Naive B cell (primary cell): ENCODE data around the gene CASP3. TPM values are rescaled to one million over a fixed set of nuclear protein-coding genes. Genes with fewer than 3 reads are reported as not detected.

ENCODE experiments used
- ATAC-seq, 2 donors: fragments of 150-1000 bp; cut with Tn5 transposase; 2 replicates each; pipeline ENCODE4 v1.10.0; 2021; ENCODE audit warnings: low read depth in 2 of 2, mild to moderate bottlenecking in 2 of 2, moderate library complexity in 2 of 2
- DNase-seq: peaks from one replicate; pipeline ENCODE4 v3.0.0; 2022
- H3K27ac Mint-ChIP-seq, 6 donors: one replicate each; pipeline ENCODE4 v1.8.0; 2020 to 2022; ENCODE audit warnings: mild to moderate bottlenecking in 6 of 6, mixed read lengths in 6 of 6, moderate library complexity in 5 of 6, inconsistent platforms in 2 of 6
- H3K27me3 Mint-ChIP-seq, 3 donors: one replicate each; pipeline ENCODE4 v1.8.0; 2021 to 2022; ENCODE audit warnings: mixed read lengths in 3 of 3, mild to moderate bottlenecking in 1 of 3
- H3K36me3 Mint-ChIP-seq, 2 donors: one replicate each; pipeline ENCODE4 v1.8.0; 2020 to 2022; ENCODE audit warnings: mixed read lengths in 2 of 2, inconsistent platforms in 1 of 2, mild to moderate bottlenecking in 1 of 2
- H3K4me1 Mint-ChIP-seq, 3 donors: one replicate each; pipeline ENCODE4 v1.8.0; 2020 to 2022; ENCODE audit warnings: mixed read lengths in 3 of 3, inconsistent platforms in 1 of 3, mild to moderate bottlenecking in 1 of 3, moderate library complexity in 1 of 3
- H3K4me3 Mint-ChIP-seq, 8 donors: one replicate each; pipeline ENCODE4 v1.8.0; 2020 to 2022; ENCODE audit warnings: mild to moderate bottlenecking in 8 of 8, mixed read lengths in 8 of 8, moderate library complexity in 8 of 8, inconsistent platforms in 2 of 8
- H3K9me3 Mint-ChIP-seq, 7 donors: one replicate each; pipeline ENCODE4 v1.8.0; 2020 to 2022; ENCODE audit warnings: mixed read lengths in 7 of 7, mild to moderate bottlenecking in 5 of 7, inconsistent platforms in 2 of 7, moderate library complexity in 1 of 7
- polyA plus RNA-seq, 6 donors: library from polyadenylated mRNA; unstranded; fragments of 300-500 nt; fragmentation: Illumina TruSeq; gene quantifications; one replicate each; pipeline ENCODE4 v1.2.3, GENCODE V29; 2021; ENCODE audit warnings: low read depth in 6 of 6

Gene CASP3
- 1 to 10 TPM; 3.4 to 5.9 (median 4.3) TPM for polyA plus RNA-seq

DNA sequence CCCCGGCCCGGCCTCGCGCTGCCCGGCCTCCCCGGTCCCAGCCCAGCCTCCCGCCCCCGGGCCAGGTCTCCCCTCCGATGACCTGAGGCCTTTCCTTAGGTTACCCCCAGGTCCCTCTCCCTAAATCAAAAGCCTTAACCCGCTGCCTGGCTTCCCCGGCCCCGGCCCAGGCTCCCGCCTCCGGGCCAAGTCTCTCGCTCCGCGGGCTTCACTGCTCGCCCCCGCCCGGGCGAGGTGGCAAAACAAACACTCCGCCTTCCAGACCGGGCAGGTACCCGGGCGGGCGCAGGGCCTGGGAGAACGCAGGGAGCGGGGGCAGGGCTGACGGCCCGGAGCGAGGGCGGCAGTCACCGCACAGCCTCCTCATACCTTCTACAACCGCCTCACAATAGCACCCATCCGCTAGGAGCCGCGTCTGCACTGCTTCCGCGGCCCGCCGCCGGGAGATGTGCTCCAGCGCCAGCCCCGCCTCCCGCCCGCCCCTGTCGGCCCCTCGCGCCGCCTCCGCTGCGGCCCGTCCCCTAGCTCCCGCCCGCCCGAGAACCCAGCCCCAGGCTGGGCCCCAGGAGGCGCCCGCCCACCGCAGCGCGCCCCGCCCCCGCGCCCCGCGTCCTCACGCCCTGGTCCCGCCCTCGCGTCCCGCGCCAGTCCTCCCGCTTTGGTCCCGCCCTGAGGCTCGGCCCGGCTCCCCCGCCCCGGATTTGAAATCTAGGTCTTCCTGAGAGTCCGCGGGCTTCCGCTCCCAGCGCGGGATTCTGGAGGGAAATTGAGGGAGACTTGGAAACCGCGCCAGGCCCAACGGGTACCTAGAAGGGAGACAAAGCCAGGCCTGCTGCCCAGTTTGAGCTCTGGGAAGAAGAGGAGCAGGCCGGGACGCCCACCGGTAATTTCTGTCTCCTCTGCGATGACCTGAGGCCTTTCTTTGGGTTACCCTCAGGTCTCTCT is at the start of gene CASP3, which contains the start of gene PRIMPOL:
CASP3 (minus strand) TSS at position 422 of the 945 bp plus-strand sequence. CDS start 10,994 bp downstream, outside the sequence.
PRIMPOL (plus strand) TSS at position 713 of the 945 bp plus-strand sequence. CDS start 7,403 bp downstream, outside the sequence.
- peak; percentile 94 for DNase-seq
- Mint-ChIP-seq H3K4me3 (peak within 1 kb of the TSS; percentile 85 to 99 (median 96)), H3K36me3 (no peaks in the 10 kb centered on the region), H3K4me1 (peaks cover 40 to 53% (median 45%) of the 10 kb centered on the region in 3 donors), H3K9me3 (no peaks in the 10 kb centered on the region), H3K27ac (peak within 1 kb of the TSS; percentile 91 to 99 (median 96)), H3K27me3 (no peaks in the 10 kb centered on the region)
- ATAC-seq, result peak; percentile 85 to 87

DNA sequence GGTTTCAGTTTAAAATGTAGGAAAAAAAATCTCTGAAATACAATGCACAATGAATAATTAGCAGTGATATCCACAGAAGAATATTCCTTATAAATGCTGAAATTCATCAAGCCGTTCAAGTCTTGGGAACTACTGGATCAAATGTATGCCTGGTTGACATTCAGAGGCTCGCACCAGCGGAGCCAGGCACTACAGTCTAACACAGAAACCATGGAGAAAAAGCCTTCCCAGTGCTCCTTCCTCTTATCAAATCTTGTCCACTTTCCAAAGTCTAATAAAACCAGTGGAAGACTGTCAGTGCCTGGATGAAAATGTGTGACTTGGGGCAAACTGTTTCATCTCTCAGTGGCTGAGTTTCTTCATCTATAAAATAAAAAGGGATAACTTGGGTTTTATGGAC is 48.7 kb upstream of the CASP3 start:
- ATAC-seq (no peak), DNase-seq (no peak)
- Mint-ChIP-seq H3K4me1 (no peaks in the 10 kb centered on the region), H3K9me3 (no peaks in the 10 kb centered on the region), H3K4me3 (no peak overlapping the region), H3K36me3 (peaks cover 9 to 14% of the 10 kb centered on the region in 2 donors), H3K27me3 (no peaks in the 10 kb centered on the region), H3K27ac (peak overlapping the region in 1 of 6 donors; percentile 24)

DNA sequence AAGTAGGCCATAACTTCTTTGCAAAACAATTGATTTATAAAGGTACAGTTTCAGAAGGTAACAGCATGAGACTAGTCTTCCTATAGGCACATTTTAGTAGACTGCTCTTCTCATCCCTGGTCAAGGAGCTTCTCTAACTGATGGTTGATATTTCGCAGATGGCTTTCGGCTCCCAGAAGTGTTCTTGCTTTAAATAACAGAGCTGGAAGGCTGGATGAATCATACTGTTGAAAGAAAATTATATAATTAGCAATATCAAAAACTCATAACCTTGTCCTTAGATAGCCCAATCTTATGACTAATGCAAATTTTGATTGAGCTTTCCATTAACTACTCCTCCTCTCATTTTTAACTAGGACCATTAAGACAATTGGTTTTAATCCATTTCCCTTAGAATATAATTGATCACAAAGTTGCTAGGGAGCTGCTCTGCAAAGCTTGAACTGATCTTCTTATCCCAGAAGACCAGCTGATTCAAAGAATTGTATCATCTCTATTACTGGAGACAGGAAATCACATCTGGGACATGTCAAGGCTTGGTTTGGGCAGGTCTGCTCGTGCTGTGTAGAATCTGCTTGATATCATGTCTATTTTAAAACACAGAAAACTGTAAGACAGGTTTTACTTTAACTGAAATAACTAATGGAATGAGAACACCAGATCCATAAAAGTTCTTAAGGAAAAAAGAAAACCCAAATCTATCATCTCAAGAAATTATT is 46.1 kb upstream of the CASP3 start:
- ATAC-seq (no peak), DNase-seq (no peak)
- Mint-ChIP-seq H3K27me3 (no peaks in the 10 kb centered on the region), H3K4me3 (no peak overlapping the region), H3K4me1 (no peaks in the 10 kb centered on the region), H3K9me3 (no peaks in the 10 kb centered on the region), H3K36me3 (peaks cover 9 to 22% of the 10 kb centered on the region in 2 donors), H3K27ac (peak overlapping the region in 1 of 6 donors; percentile 30)

DNA sequence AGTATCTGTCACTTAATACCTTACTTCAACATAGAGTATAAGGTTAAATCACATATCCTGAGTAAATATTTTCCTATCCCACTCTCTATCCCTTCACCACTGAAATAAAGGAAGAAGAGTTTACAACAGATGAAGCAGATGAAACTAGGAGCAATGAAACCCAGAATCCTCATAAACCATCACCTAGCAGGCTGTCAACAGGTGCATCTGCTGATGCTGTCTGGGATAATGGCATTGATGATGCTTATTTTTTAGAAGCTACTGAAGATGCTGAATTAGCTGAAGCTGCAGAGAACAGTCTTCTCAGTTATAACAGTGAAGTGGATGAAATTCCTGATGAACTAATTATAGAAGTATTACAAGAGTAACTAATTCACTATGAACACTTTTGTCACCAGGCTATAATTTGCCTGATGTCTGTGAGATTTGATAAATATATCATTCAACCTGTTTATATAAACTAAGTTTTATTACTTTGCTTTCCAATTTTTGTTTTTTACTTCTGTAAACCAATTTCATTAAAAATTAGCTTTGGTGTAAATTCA is 45.2 kb upstream of the CASP3 start:
- Mint-ChIP-seq H3K27ac (no peak overlapping the region), H3K9me3 (no peaks in the 10 kb centered on the region), H3K4me1 (no peaks in the 10 kb centered on the region), H3K27me3 (no peaks in the 10 kb centered on the region), H3K4me3 (no peak overlapping the region), H3K36me3 (peaks cover 9 to 22% of the 10 kb centered on the region in 2 donors)
- no peak for ATAC-seq
- no peak for DNase-seq

DNA sequence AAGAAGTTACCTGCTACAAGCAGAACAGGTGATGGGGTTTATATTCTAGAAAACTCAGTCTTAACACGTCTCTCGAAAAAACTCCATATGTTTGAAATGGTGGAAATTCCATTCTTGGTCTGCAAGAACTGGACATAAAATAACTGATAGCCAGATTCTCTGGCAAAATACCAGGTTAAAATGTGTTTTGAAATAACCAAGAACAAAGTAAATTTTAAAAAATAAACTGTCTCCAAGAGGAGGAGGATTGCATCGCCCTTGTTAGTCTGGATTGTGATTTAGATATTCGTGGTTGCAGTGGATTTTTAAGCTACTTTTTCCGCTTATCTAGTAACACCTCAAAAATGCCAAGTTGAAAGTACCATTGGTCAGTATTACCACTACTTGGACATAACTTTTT is 43.8 kb upstream of the CASP3 start:
- no peaks in the 10 kb centered on the region for H3K9me3 Mint-ChIP-seq
- ATAC-seq (no peak), DNase-seq (no peak)
- no peaks in the 10 kb centered on the region for H3K27me3 Mint-ChIP-seq
- H3K4me1 Mint-ChIP-seq, result no peaks in the 10 kb centered on the region
- H3K36me3 Mint-ChIP-seq, result peaks cover 9 to 22% of the 10 kb centered on the region in 2 donors
- H3K4me3 Mint-ChIP-seq, result no peak overlapping the region
- no peak overlapping the region for H3K27ac Mint-ChIP-seq

DNA sequence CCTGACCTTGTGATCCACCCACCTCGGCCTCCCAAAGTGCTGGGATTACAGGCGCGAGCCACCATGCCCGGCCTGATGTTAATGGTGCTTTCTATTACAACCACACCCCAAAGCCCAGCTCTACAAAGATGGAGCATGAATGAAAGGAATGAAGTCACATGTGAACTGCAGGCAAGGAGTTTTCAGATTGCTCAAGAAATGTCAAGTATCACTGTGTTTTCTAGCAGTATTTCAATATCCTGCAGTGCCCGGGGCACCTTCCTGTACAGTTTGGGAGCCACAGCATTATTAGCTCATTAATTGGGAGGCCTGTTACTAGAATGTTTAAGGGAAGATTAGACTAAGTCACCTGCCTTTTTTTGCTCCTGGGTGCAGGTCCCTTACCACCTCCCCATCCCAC is 40.4 kb upstream of the CASP3 start:
- Mint-ChIP-seq H3K36me3 (peaks cover 9 to 35% of the 10 kb centered on the region in 2 donors), H3K27me3 (no peaks in the 10 kb centered on the region), H3K27ac (no peak overlapping the region), H3K4me3 (no peak overlapping the region), H3K9me3 (no peaks in the 10 kb centered on the region), H3K4me1 (peaks cover under 1 to 6% (median 2%) of the 10 kb centered on the region in 3 donors)
- no peak for DNase-seq
- no peak for ATAC-seq

DNA sequence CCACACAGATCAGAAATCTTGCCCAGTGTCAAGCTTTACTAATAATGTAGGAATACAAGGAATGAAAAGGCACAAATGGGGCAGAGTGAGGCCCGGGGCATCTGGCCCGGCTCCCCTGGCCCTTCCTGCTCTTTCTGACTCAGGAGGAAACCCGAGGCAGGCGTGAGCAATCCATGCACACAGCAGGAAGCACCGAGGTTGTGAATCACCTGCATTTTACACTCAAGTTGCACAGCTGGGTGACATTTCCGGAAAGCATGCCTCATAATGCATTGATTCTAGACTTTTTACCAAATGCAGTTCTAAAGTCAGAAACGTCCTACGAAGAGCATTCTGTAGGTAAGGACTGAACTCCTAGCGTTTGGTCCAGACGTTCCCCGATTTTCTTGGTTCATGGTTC is 39.2 kb upstream of the CASP3 start:
- ATAC-seq, result no peak
- Mint-ChIP-seq H3K9me3 (no peaks in the 10 kb centered on the region), H3K4me3 (no peak overlapping the region), H3K36me3 (peaks cover 0 to 26% of the 10 kb centered on the region in 2 donors), H3K4me1 (peaks cover 3 to 11% (median 5%) of the 10 kb centered on the region in 3 donors), H3K27me3 (no peaks in the 10 kb centered on the region), H3K27ac (no peak overlapping the region)
- no peak for DNase-seq

DNA sequence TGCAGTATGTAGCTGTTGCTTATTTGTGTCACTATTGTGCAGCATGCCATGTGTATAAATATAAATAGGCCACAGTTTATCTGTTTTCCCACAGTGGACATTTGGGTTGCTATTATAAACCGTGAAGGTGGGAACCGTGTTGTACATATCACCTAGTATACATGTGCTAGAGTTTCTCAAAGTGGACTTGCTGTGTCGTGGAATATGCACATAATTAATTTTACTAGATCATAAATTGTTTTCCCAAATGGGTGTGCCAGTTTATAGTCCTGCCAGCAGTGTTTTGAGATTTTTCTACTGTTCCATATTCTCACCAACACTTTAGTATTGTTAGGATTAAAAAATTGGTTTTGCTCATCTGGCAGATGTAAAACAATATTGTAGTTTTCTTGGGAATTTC is 38.8 kb upstream of the CASP3 start:
- no peak overlapping the region for H3K27ac Mint-ChIP-seq

DNA sequence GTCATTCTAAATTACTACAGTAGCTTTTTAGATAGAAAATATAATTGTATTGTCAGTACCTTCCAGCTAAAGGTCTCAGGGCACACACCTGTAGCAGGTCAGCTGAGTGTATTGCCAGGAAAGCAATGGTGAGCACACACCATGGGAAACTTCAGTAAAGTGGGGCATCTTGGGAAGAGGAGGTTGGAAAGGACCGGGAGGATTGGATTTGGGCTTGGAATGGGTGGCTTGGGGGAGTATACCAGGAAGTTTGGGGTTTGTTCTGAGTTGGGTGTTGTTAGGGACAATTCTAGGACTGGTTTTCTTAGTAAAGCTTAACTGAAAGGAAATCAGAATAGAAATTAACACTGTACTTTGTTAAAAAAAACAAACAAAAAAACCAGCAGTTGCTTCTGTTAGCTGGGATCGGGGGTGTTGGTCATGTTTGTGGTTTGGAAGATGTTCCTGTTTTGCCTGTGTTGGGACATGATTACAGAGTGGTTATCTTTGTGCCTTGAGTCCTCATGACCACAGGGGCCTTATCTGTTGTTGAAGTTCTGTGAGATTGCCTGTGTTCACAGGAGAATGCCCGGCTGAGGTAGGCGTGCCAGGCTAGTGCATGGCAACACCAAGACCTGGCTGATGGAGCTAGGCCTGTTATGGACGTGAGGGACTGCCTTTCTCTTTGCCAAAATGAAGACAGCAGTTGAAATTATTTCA is 35.4 kb upstream of the CASP3 start:
- H3K36me3 Mint-ChIP-seq, result peaks cover 0 to 13% of the 10 kb centered on the region in 2 donors
- no peaks in the 10 kb centered on the region for H3K27me3 Mint-ChIP-seq
- DNase-seq (no peak), ATAC-seq (no peak)
- H3K4me1 Mint-ChIP-seq, result peaks cover 3 to 11% (median 5%) of the 10 kb centered on the region in 3 donors
- H3K27ac Mint-ChIP-seq, result peak overlapping the region in 1 of 6 donors; percentile 4
- no peak overlapping the region for H3K4me3 Mint-ChIP-seq
- no peaks in the 10 kb centered on the region for H3K9me3 Mint-ChIP-seq

More for the DNA sequence above, 38.8 kb upstream of the CASP3 start:
- H3K36me3 Mint-ChIP-seq, result peaks cover 0 to 22% of the 10 kb centered on the region in 2 donors
- ATAC-seq (no peak), DNase-seq (no peak)
- no peaks in the 10 kb centered on the region for H3K27me3 Mint-ChIP-seq
- H3K4me1 Mint-ChIP-seq, result peaks cover 3 to 11% (median 5%) of the 10 kb centered on the region in 3 donors
- no peaks in the 10 kb centered on the region for H3K9me3 Mint-ChIP-seq
- H3K4me3 Mint-ChIP-seq, result no peak overlapping the region

DNA sequence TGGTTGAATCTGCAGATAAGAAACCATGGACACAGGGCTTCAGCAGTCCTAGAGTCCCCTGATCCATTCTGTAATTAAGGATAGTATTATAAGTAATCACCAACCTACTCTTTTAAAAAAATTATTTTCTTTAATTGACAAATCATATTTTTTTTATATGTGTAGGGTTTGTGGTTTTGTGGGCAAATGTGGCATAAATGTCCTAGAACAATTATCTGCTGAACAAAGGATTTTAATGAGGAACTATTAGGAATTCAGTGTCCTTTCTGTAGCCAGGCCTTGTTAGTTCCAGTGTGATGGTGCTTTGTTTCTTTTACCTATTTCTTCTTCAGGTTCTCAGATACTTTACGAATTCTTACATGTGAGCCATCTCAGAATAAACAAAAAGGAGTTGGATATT is 32.7 kb upstream of the CASP3 start:
- DNase-seq, result no peak
- Mint-ChIP-seq H3K4me1 (peaks cover 3 to 11% (median 5%) of the 10 kb centered on the region in 3 donors), H3K36me3 (peaks cover 0 to 7% of the 10 kb centered on the region in 2 donors), H3K27ac (no peak overlapping the region), H3K4me3 (no peak overlapping the region), H3K27me3 (no peaks in the 10 kb centered on the region), H3K9me3 (no peaks in the 10 kb centered on the region)
- no peak for ATAC-seq

DNA sequence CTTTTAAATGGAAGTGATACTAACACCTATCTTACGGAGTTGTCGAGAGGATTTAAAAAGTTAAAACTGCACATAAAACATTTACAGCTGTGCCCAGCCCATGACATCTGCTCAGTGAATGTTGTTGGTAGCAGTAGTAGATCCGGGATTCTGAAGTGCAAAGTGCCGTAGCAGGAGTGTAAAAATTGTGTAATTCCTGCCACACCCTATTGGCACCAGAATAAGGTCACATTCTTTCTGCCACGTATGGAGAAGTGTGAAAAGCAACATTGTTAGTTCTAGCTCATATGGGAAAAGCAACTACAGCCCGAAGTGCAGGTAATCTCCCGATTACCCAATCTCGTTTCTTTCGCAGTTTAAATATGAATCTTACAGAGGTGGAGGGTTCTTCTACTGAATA is 31.5 kb upstream of the CASP3 start:
- H3K4me1 Mint-ChIP-seq, result peaks cover 3 to 11% (median 5%) of the 10 kb centered on the region in 3 donors
- DNase-seq (no peak), ATAC-seq (no peak)
- no peak overlapping the region for H3K4me3 Mint-ChIP-seq
- H3K9me3 Mint-ChIP-seq, result no peaks in the 10 kb centered on the region
- H3K27me3 Mint-ChIP-seq, result no peaks in the 10 kb centered on the region
- no peaks in the 10 kb centered on the region for H3K36me3 Mint-ChIP-seq
- H3K27ac Mint-ChIP-seq, result no peak overlapping the region

DNA sequence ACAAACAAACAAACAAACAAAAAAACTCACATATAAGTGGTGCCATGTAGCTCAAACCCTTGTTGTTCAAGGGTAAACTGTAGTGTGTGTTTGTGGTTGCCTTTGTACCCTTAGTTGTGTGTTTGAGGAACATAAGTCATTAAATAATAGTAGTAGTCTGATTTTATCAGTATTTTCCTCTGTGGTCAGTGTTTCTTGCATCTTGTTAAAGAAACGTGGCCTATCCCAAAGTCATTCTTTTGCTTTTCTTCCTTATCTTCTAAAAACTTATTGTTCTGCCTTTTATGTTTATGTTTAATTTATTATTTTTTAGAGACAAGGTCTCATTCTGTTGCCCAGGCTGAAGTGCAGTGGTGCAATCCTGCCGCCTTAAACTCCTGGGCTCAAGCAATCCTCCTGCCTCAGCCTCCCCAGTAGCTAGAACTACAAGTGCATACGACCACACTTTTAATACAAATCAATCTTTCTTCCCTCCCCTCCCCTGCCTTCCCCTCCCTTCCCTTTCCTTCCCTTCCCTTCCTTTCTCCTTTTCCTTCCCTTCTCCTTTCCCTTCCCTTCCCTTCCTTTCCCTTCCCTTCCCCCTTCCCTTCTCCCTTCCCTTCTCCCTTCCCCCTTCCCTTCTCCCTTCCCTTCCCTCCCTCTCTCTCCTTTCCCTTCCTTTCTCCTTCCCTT is 26.7 kb upstream of the CASP3 start:
- no peaks in the 10 kb centered on the region for H3K27me3 Mint-ChIP-seq
- no peak overlapping the region for H3K27ac Mint-ChIP-seq
- no peak overlapping the region for H3K4me3 Mint-ChIP-seq
- no peaks in the 10 kb centered on the region for H3K9me3 Mint-ChIP-seq
- DNase-seq, result no peak
- peaks cover 0 to 7% of the 10 kb centered on the region in 2 donors for H3K36me3 Mint-ChIP-seq
- no peak for ATAC-seq
- peaks cover 0 to 3% (median 0%) of the 10 kb centered on the region in 3 donors for H3K4me1 Mint-ChIP-seq
